SK-N-SH (cell line): ENCODE results near the gene ADAMTS6. TPM values are rescaled to one million over a fixed set of nuclear protein-coding genes. Genes with fewer than 3 reads are reported as not detected.

Experiments
- CTCF ChIA-PET: fragments of 300-600, 350-600 bp; formaldehyde crosslinking; extraction: SDS; loops from one replicate; lab custom pipeline; 2021; lab: Yijun Ruan, JAX
- POLR2A ChIA-PET: fragments of 350-600 bp; sonication (Branson Sonifier 250); formaldehyde crosslinking; extraction: SDS; loops from one replicate; lab custom pipeline; 2020; ENCODE audit warnings: antibody characterized with exemption, inconsistent platforms; lab: Yijun Ruan, JAX
- DNase-seq: peaks from one replicate; pipeline ENCODE4 v3.0.0; 2012
- H2AFZ ChIP-seq: fragments of 200-600 bp; sonication (generic); 2 replicates; pipeline ENCODE4 v1.8.1; 2016; ENCODE audit warnings: antibody characterized with exemption, mild to moderate bottlenecking, low read depth
- H3F3A ChIP-seq: fragments of 200-600 bp; sonication (generic); replicated peaks from 2 replicates; pipeline ENCODE3; 2016; ENCODE audit warnings: antibody characterized with exemption, mild to moderate bottlenecking; ENCODE audit not compliant: insufficient read depth
- H3K27ac ChIP-seq, 2 experiments: fragments of 200-500 bp in 1 of 2; fragments of 200-600 bp in 1 of 2; sonication (Bioruptor generic) in 1 of 2; sonication (generic), shearing (Covaris generic) in 1 of 2; 2 replicates each; pipeline versions ENCODE4 v1.5.1 to v1.6.1; 2014 to 2016; ENCODE audit warnings: low read depth in 2 of 2, inconsistent platforms in 1 of 2, low read length in 1 of 2, mild to moderate bottlenecking in 1 of 2, mixed read lengths in 1 of 2
- H3K27me3 ChIP-seq: fragments of 200-600 bp; sonication (generic), shearing (Covaris generic); 2 replicates; pipeline ENCODE4 v1.6.1; 2016; ENCODE audit warnings: mixed run types; ENCODE audit not compliant: insufficient read depth
- H3K36me3 ChIP-seq, 2 experiments: fragments of 200-500 bp in 1 of 2; fragments of 200-600 bp in 1 of 2; sonication (Bioruptor generic) in 1 of 2; sonication (generic) in 1 of 2; replicated peaks in 1 of 2; 2 replicates each; pipeline versions ENCODE3 to v1.5.1; 2014 to 2016; ENCODE audit warnings: low read length in 1 of 2, mild to moderate bottlenecking in 1 of 2; ENCODE audit not compliant: insufficient read depth in 2 of 2, control insufficient read depth in 1 of 2
- H3K4me1 ChIP-seq, 2 experiments: fragments of 200-500 bp in 1 of 2; fragments of 200-600 bp in 1 of 2; sonication (Bioruptor generic) in 1 of 2; sonication (generic), shearing (Covaris generic) in 1 of 2; 2 replicates each; pipeline versions ENCODE4 v1.5.1 to v1.6.1; 2014 to 2016; ENCODE audit warnings: low read depth in 1 of 2, low read length in 1 of 2, mixed run types in 1 of 2; ENCODE audit not compliant: insufficient read depth in 2 of 2, control insufficient read depth in 1 of 2
- H3K4me2 ChIP-seq: fragments of 200-600 bp; sonication (generic), shearing (Covaris generic); 2 replicates; pipeline ENCODE4 v1.6.1; 2017; ENCODE audit warnings: mixed run types
- H3K4me3 ChIP-seq, 2 experiments: fragments of 200-500 bp in 1 of 2; fragments of 200-600 bp in 1 of 2; sonication (Bioruptor generic) in 1 of 2; sonication (generic), shearing (Covaris generic) in 1 of 2; 2 replicates each; pipeline versions ENCODE4 v1.5.1 to v1.8.1; 2014 to 2016; ENCODE audit warnings: low read depth in 2 of 2, inconsistent platforms in 1 of 2, low read length in 1 of 2, mild to moderate bottlenecking in 1 of 2, mixed read lengths in 1 of 2, moderate library complexity in 1 of 2
- H3K79me2 ChIP-seq: fragments of 200-600 bp; sonication (generic); 2 replicates; pipeline ENCODE4 v1.8.1; 2017; ENCODE audit warnings: mild to moderate bottlenecking; ENCODE audit not compliant: insufficient read depth
- H3K9ac ChIP-seq: fragments of 200-600 bp; sonication (generic); 2 replicates; pipeline ENCODE4 v1.6.1; 2017; ENCODE audit warnings: mixed run types
- H3K9me2 ChIP-seq: fragments of 200-600 bp; sonication (generic); 2 replicates; pipeline ENCODE4 v1.6.1; 2017; ENCODE audit warnings: mixed run types
- H3K9me3 ChIP-seq: fragments of 200-600 bp; sonication (generic); 2 replicates; pipeline ENCODE4 v1.6.1; 2017; ENCODE audit warnings: mixed run types, mild to moderate bottlenecking, moderate library complexity
- H4K20me1 ChIP-seq: fragments of 200-600 bp; sonication (generic); 2 replicates; pipeline ENCODE4 v1.6.1; 2017; ENCODE audit warnings: mild to moderate bottlenecking, mixed run types; ENCODE audit not compliant: insufficient read depth
- ELF1 ChIP-seq: IDR thresholded peaks from 2 replicates; pipeline ENCODE4 v1.4.0; 2012
- EP300 ChIP-seq, 2 experiments: IDR thresholded peaks; 2 replicates each; pipeline versions ENCODE4 v1.4.0 to v1.6.1; 2012; ENCODE audit warnings: borderline replicate concordance in 1 of 2, low read depth in 1 of 2, low read length in 1 of 2
- GATA2 ChIP-seq: sonication (generic); formaldehyde crosslinking; IDR thresholded peaks from 2 replicates; pipeline ENCODE4 v1.5.0; 2020; ENCODE audit warnings: mild to moderate bottlenecking, missing genetic modification reagents
- IRF3 ChIP-seq: fragments of 150-350 bp; IDR thresholded peaks from 2 replicates; pipeline ENCODE4 v1.6.1; 2016; ENCODE audit warnings: mild to moderate bottlenecking, low read depth, low read length
- JUND ChIP-seq: IDR thresholded peaks from 2 replicates; pipeline ENCODE4 v1.4.0; 2012
- MAX ChIP-seq: IDR thresholded peaks from 2 replicates; pipeline ENCODE4 v1.4.0; 2012; ENCODE audit warnings: low read depth
- MXI1 ChIP-seq: IDR thresholded peaks from 2 replicates; pipeline ENCODE4 v1.6.1; 2012; ENCODE audit warnings: mild to moderate bottlenecking, low read depth, low read length, improper control_type of control experiment
- NRF1 ChIP-seq: IDR thresholded peaks from 2 replicates; pipeline ENCODE4 v1.6.1; 2012; ENCODE audit warnings: low read depth, mild to moderate bottlenecking, low read length
- POLR2AphosphoS5 ChIP-seq: IDR thresholded peaks from 2 replicates; pipeline ENCODE4 v1.6.1; 2012; ENCODE audit warnings: low read depth, low read length
- REST ChIP-seq: IDR thresholded peaks from 2 replicates; pipeline ENCODE4 v1.6.1; 2012; ENCODE audit warnings: mild to moderate bottlenecking, low read depth, low read length, moderate library complexity
- TAF1 ChIP-seq: IDR thresholded peaks from 2 replicates; pipeline ENCODE4 v1.6.1; 2012; ENCODE audit warnings: low read depth, mild to moderate bottlenecking, low read length, moderate library complexity, borderline replicate concordance
- TCF12 ChIP-seq: IDR thresholded peaks from 2 replicates; pipeline ENCODE4 v1.4.0; 2012
- WGBS: methylation state at CpG from one replicate; pipeline ENCODE4 v1.1.6; 2017; ENCODE audit warnings: low lambda C conversion rate; 5-methylcytosine and 5-hydroxymethylcytosine counted together
- polyA plus RNA-seq, 3 experiments: library from polyadenylated mRNA; depleted of rRNA; stranded (reverse); fragments of >200 nt; gene quantifications; 2 replicates each; pipeline ENCODE4 v1.2.3, GENCODE V29; 2012

Gene ADAMTS6
- polyA plus RNA-seq, 1 of the 3 experiments (the other 2 are of a cell fraction) = 15.0 TPM

DNA sequence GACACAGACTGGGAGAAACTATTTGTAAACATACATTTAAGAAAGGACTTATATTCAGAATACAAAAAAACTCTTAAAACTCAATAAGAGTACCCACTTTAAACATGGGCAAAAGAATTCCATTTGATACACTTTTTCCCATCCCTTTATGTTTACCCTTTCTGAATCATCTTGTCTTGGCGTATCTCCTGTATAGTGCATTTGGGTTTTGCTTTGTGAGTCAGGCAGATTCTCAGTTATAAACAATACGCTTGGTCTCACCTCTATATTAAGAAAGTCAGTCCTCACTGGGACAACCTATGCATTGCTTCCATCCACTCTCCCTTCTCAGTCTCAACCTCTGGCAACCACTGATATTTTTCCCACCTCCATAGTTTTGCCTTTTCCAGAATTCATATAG lies 27.3 kb upstream of the ADAMTS6 start (continued):
- TF ChIP-seq NRF1 (no peak), EP300 (IDR thresholded peaks at IDR 0.05; ENCODE audit: borderline replicate concordance in 1 of 2, low read depth in 1 of 2, low read length in 1 of 2) (no peak), ELF1 (no peak), GATA2 (CRISPR knock-in tag) (no peak), MXI1 (no peak), JUND (no peak), IRF3 (no peak)

DNA sequence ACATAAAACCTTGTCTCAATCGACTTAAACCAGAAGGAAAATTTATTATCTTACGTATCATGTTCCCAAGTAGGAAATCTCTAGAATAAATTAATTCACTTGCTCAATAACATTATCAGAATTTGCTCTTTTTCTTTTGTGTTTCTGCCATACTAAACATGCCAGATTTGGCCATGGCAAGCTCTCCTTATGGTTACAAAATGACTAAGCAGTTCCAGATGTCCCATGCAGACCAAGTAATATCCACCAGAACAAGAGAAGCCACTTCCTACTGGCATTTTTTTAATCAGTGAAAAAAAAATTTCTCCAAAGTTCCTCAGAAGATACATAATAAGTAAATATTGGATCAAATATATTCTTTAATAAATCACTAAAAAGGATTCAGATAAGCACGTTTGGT lies 25.2 kb upstream of the ADAMTS6 start:
- H3K9ac ChIP-seq = peak overlapping the region; percentile 17; the same call in 1 of the 2 replicates
- H4K20me1 ChIP-seq = no peaks in the 10 kb centered on the region
- H3K79me2 ChIP-seq = no peaks in the 10 kb centered on the region
- peak; percentile 33 for DNase-seq
- H3K36me3 ChIP-seq = peaks cover 0 to 4% of the 10 kb centered on the region in 2 experiments
- peak overlapping the region; percentile 78 for H2AFZ ChIP-seq
- peak overlapping the region; percentile 54 to 56; a peak in 3 of 4 replicates for H3K27ac ChIP-seq
- no peaks in the 10 kb centered on the region for H3K9me2 ChIP-seq
- H3K4me3 ChIP-seq = 0 out of 4 replicates have a peak overlapping the region, but pooled peaks of 1 of the 2 experiments have one; percentile 10
- ChIA-PET POLR2A (no interaction called here), CTCF (no interaction called here)
- WGBS = 23% methylated on average over 3 of the region's 3 CpGs
- H3K9me3 ChIP-seq = no peaks in the 10 kb centered on the region
- TF ChIP-seq POLR2AphosphoS5 (peak; percentile 33; the same call in 1 of the 2 replicates), TAF1 (peak; percentile 57; the same call in 1 of the 2 replicates), TCF12 (peak; percentile 92), REST (no peak), MAX (0 out of 2 replicates have a peak, but pooled peaks have one; percentile 26)
- peak overlapping the region; percentile 49; the same call in 1 of the 2 replicates for H3K4me2 ChIP-seq
- 0 out of 4 replicates have a peak, but pooled peaks cover 0 to 3% of the 10 kb centered on the region in 2 experiments for H3K4me1 ChIP-seq
- H3K27me3 ChIP-seq = no peaks in the 10 kb centered on the region
- H3F3A ChIP-seq = peaks cover 12% of the 10 kb centered on the region
